HG02623 (cell line): Measurements from ENCODE around the gene KIAA1671.
"Not testable (repeated sequence)": the region's sequence is repeated elsewhere in the genome, so short reads cannot be mapped to it uniquely, and the experiment has no call there.

Experiments
- ATAC-seq: cut with Tn5 transposase; IDR thresholded peaks from one replicate; pipeline ENCODE4 v1.9.1; 2021; ENCODE audit warnings: moderate library complexity; ENCODE audit not compliant: unreplicated experiment

KIAA1671 gene

GRCh38 chr22:25183949-25184619, 231.6 kb downstream of the KIAA1671 start:
- ATAC-seq: no peak

- ATAC-seq: no peak
Observed at GRCh38 chr22:25186140-25186539, 233.6 kb downstream of the KIAA1671 start.

- no peak for ATAC-seq
Observed at GRCh38 chr22:25187469-25187868, 235.0 kb downstream of the KIAA1671 start.

- no peak for ATAC-seq
Observed at GRCh38 chr22:25192406-25192805, 239.9 kb downstream of the KIAA1671 start.

GRCh38 chr22:25193130-25193529, 240.6 kb downstream of the KIAA1671 start:
- no peak for ATAC-seq

- ATAC-seq: no peak
Observed at GRCh38 chr22:25193548-25193947, 241.0 kb downstream of the KIAA1671 start.

GRCh38 chr22:25196326-25196725, 243.8 kb downstream of the KIAA1671 start:
- no peak for ATAC-seq

GRCh38 chr22:25197340-25197739, 244.8 kb downstream of the KIAA1671 start:
- ATAC-seq: no peak

GRCh38 chr22:25199731-25200520, 247.4 kb downstream of the KIAA1671 start, which contains the start of gene CRYBB3:
Gene CRYBB3, plus strand, starts transcription at chr22:25199858. Its CDS starts 1,539 bp downstream, at chr22:25201397.
- no peak for ATAC-seq

- no peak for ATAC-seq
Observed at GRCh38 chr22:25200967-25201366, 248.5 kb downstream of the KIAA1671 start.

- ATAC-seq: no peak
Observed at GRCh38 chr22:25201557-25202273, 249.2 kb downstream of the KIAA1671 start.

GRCh38 chr22:25202290-25202921, 249.9 kb downstream of the KIAA1671 start:
- no peak for ATAC-seq

- ATAC-seq: no peak
Observed at GRCh38 chr22:25203082-25203481, 250.6 kb downstream of the KIAA1671 start.

GRCh38 chr22:25204547-25204946, 252.0 kb downstream of the KIAA1671 start:
- ATAC-seq: not testable (repeated sequence)

- ATAC-seq: no peak
Observed at GRCh38 chr22:25205847-25206246, 253.3 kb downstream of the KIAA1671 start.

GRCh38 chr22:25206998-25207397, 254.5 kb downstream of the KIAA1671 start:
- no peak for ATAC-seq

GRCh38 chr22:25207553-25208157, 255.1 kb downstream of the KIAA1671 start:
- no peak for ATAC-seq

- no peak for ATAC-seq
Observed at GRCh38 chr22:25208328-25208727, 255.8 kb downstream of the KIAA1671 start.

GRCh38 chr22:25208743-25209505, 256.4 kb downstream of the KIAA1671 start:
- no peak for ATAC-seq

GRCh38 chr22:25210793-25211192, 258.3 kb downstream of the KIAA1671 start:
- ATAC-seq: no peak
